OCI-LY7 (cell line): Measurements from ENCODE around the gene PIK3AP1.

Experiments
- CTCF ChIP-seq: fragments of 200-600 bp; sonication (generic); conservative IDR thresholded peaks from 2 replicates; pipeline ENCODE4 v1.5.1; 2014; ENCODE audit warnings: mild to moderate bottlenecking, antibody characterized with exemption, low read length, moderate library complexity, mixed read lengths
- EZH2phosphoT487 ChIP-seq: fragments of 200-600 bp; sonication (generic); IDR thresholded peaks from 2 replicates; pipeline ENCODE4 v1.6.1; 2018; ENCODE audit warnings: low read depth, borderline replicate concordance, mild to moderate bottlenecking, mixed run types, antibody characterized with exemption, low read length, moderate library complexity, mixed read lengths

- no peak for TF ChIP-seq CTCF
- TF ChIP-seq EZH2phosphoT487, result no peak
Observed at GRCh38 chr10:96588060-96588554, 132.2 kb downstream of the PIK3AP1 start.
